Measurements from ENCODE around the gene STAM. TPM values are rescaled to one million over a fixed set of nuclear protein-coding genes. Genes with fewer than 3 reads are reported as not detected.

STAM gene
- total and polyA plus RNA-seq, 10 of the 15 experiments (the other 5 are each of a cell fraction or from before 2014, with no cell fraction given) = 8.8 to 15.9 (median 14.4) TPM

- in situ Hi-C loops (cut with MboI) = no loop called here
- Histone ChIP-seq H3K9ac (ENCODE audit: control insufficient read depth, insufficient read depth, low read length) (peak overlapping the region; percentile 25), H3K27ac (ENCODE audit: control insufficient read depth, insufficient read depth) (peak overlapping the region; percentile 48), H4K20me1 (ENCODE audit: control insufficient read depth, insufficient read depth) (no peaks in the 10 kb centered on the region), H3K4me2 (ENCODE audit: control insufficient read depth, insufficient read depth) (peak overlapping the region; percentile 86), H3K79me2 (ENCODE audit: control insufficient read depth, insufficient read depth, low read length) (peaks cover 76% of the 10 kb centered on the region), H3K27me3 (replicated peaks in 1 of 2; ENCODE audit: control insufficient read depth in 2 of 2, insufficient read depth in 2 of 2, low read length in 1 of 2) (no peaks in the 10 kb centered on the region), H3K36me3 (ENCODE audit: control insufficient read depth in 2 of 2, insufficient read depth in 2 of 2, low read length in 1 of 2) (0 out of 4 replicates have a peak, but pooled peaks cover 0 to 4% of the 10 kb centered on the region in 2 experiments), H2AFZ (ENCODE audit: control insufficient read depth, low read depth, low read length) (no peak overlapping the region), H3K9me3 (replicated peaks; ENCODE audit: control insufficient read depth, insufficient read depth, low read length) (peaks cover 6% of the 10 kb centered on the region; the same call in 2 of the 3 replicates), H3K4me1 (ENCODE audit: control insufficient read depth, insufficient read depth, low read length) (peaks cover 5% of the 10 kb centered on the region; the same call in 1 of the 2 replicates), H3K4me3 (peak overlapping the region; percentile 96)
- intact Hi-C loops (cut with micrococcal nuclease; ENCODE audit: unreplicated experiment) = no loop called here
- BruUV-seq (replicated peaks) = no TSS peak
- FAIRE-seq = no peak
- POLR2A ChIA-PET = interaction anchor here (1.6 to 2.1 kb wide), 4 partner anchors 11 to 37 kb away, joined by 3 to 9 read pairs (median 6); no protein-coding TSS in a partner anchor
- SMC1A ChIA-PET (ENCODE audit: uncharacterized antibody, unreplicated experiment) = interaction anchor here (0.7 to 6.1 kb wide), 11 partner anchors 11 to 96 kb away, joined by 3 to 63 read pairs (median 4); no protein-coding TSS in a partner anchor
- TF ChIP-seq SREBF1 (IDR thresholded peaks at IDR 0.05; ENCODE audit: low read length) (no peak), JUNB (IDR thresholded peaks at IDR 0.05) (peak; percentile 33; the same call in 1 of the 2 replicates), FOXM1 (IDR thresholded peaks at IDR 0.05; ENCODE audit: low read depth, low read length) (0 out of 2 replicates have a peak, but pooled peaks have one; percentile 14)
- DNase-seq (ENCODE audit: low read depth, low spot score) = no peak
- CTCF ChIA-PET = interaction anchor here (0.7 to 4.0 kb wide), 5 partner anchors 10 to 97 kb away, joined by 3 to 12 read pairs (median 5); no protein-coding TSS in a partner anchor
- RAD21 ChIA-PET (ENCODE audit: unreplicated experiment) = interaction anchor here (0.9 to 1.7 kb wide), 3 partner anchors 16 to 44 kb away, joined by 3 to 4 read pairs (median 4); no protein-coding TSS in a partner anchor
- WGBS (ENCODE audit: insufficient coverage, insufficient replicate concordance, low lambda C conversion rate, missing lambda C conversion rate) = 15% methylated on average over 6 of the region's 6 CpGs
- ATAC-seq = peak; percentile 17
These were observed 1.8 kb downstream of the STAM start for GRCh38 chr10:17645621-17646345.

- CTCF ChIA-PET = interaction anchor here (0.7 to 2.2 kb wide), 8 partner anchors 9 to 1011 kb away, joined by 3 to 8 read pairs (median 3); no protein-coding TSS in a partner anchor
- Histone ChIP-seq H3K9me3 (replicated peaks; ENCODE audit: control insufficient read depth, insufficient read depth, low read length) (peaks cover 6% of the 10 kb centered on the region; the same call in 2 of the 3 replicates), H3K27me3 (replicated peaks in 1 of 2; ENCODE audit: control insufficient read depth in 2 of 2, insufficient read depth in 2 of 2, low read length in 1 of 2) (no peaks in the 10 kb centered on the region), H4K20me1 (ENCODE audit: control insufficient read depth, insufficient read depth) (no peaks in the 10 kb centered on the region), H3K27ac (ENCODE audit: control insufficient read depth, insufficient read depth) (no peak overlapping the region), H3K9ac (ENCODE audit: control insufficient read depth, insufficient read depth, low read length) (no peak overlapping the region), H3K4me1 (ENCODE audit: control insufficient read depth, insufficient read depth, low read length) (peaks cover 5% of the 10 kb centered on the region; the same call in 1 of the 2 replicates), H3K4me3 (peak overlapping the region; percentile 36; the same call in 1 of the 2 replicates), H3K36me3 (ENCODE audit: control insufficient read depth in 2 of 2, insufficient read depth in 2 of 2, low read length in 1 of 2) (0 out of 4 replicates have a peak, but pooled peaks cover 0 to 4% of the 10 kb centered on the region in 2 experiments), H3K79me2 (ENCODE audit: control insufficient read depth, insufficient read depth, low read length) (peaks cover 78% of the 10 kb centered on the region), H3K4me2 (ENCODE audit: control insufficient read depth, insufficient read depth) (peak overlapping the region; percentile 21; the same call in 1 of the 2 replicates), H2AFZ (ENCODE audit: control insufficient read depth, low read depth, low read length) (no peak overlapping the region)
- SMC1A ChIA-PET (ENCODE audit: uncharacterized antibody, unreplicated experiment) = interaction anchor here (0.6 to 6.1 kb wide), 19 partner anchors 9 to 221 kb away, joined by 3 to 63 read pairs (median 4); no protein-coding TSS in a partner anchor
- WGBS (ENCODE audit: insufficient coverage, insufficient replicate concordance, low lambda C conversion rate, missing lambda C conversion rate) = 80% methylated on average over 3 of the region's 3 CpGs
- DNase-seq (ENCODE audit: low read depth, low spot score) (no peak), ATAC-seq (no peak), FAIRE-seq (no peak)
- no TSS peak for BruUV-seq (replicated peaks)
- POLR2A ChIA-PET = interaction anchor here (0.5 to 2.2 kb wide), 6 partner anchors 9 to 807 kb away, joined by 3 to 7 read pairs (median 6); no protein-coding TSS in a partner anchor
- RAD21 ChIA-PET (ENCODE audit: unreplicated experiment) = interaction anchor here (0.7 to 1.8 kb wide), 8 partner anchors 11 to 664 kb away, joined by 3 to 6 read pairs (median 3); no protein-coding TSS in a partner anchor
- intact Hi-C loops (cut with micrococcal nuclease; ENCODE audit: unreplicated experiment) (no loop called here), in situ Hi-C loops (cut with MboI) (no loop called here)
- TF ChIP-seq JUND (IDR thresholded peaks at IDR 0.05; ENCODE audit: low read depth, low read length) (no peak), BHLHE40 (IDR thresholded peaks at IDR 0.05; ENCODE audit: borderline replicate concordance in 1 of 2, low read depth in 2 of 2, low read length in 1 of 2) (no peak), ZNF592 (IDR thresholded peaks at IDR 0.05) (no peak)
- TF ChIP-seq, protein P1, sequence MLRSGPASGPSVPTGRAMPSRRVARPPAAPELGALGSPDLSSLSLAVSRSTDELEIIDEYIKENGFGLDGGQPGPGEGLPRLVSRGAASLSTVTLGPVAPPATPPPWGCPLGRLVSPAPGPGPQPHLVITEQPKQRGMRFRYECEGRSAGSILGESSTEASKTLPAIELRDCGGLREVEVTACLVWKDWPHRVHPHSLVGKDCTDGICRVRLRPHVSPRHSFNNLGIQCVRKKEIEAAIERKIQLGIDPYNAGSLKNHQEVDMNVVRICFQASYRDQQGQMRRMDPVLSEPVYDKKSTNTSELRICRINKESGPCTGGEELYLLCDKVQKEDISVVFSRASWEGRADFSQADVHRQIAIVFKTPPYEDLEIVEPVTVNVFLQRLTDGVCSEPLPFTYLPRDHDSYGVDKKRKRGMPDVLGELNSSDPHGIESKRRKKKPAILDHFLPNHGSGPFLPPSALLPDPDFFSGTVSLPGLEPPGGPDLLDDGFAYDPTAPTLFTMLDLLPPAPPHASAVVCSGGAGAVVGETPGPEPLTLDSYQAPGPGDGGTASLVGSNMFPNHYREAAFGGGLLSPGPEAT (IDR thresholded peaks at IDR 0.05; ENCODE audit: low read depth) = no peak
These were observed 3.4 kb downstream of the STAM start for GRCh38 chr10:17647326-17647725.
